Lung (tissue), 12 donors: Measurements from ENCODE around the gene MSRB1. TPM values are rescaled to one million over a fixed set of nuclear protein-coding genes. Genes with fewer than 3 reads are reported as not detected.
A peak's percentile ranks its signal among the peaks of the same experiment; 100 is the strongest.

ENCODE experiments used
- ATAC-seq: fragments of 200-7000 bp; cut with Tn5 transposase; one replicate; pipeline ENCODE4 v1.9.1; 2020; ENCODE audit warnings: moderate number of reproducible peaks; ENCODE audit not compliant: insufficient read depth, low FRiP score
- DNase-seq, 3 donors: peaks; one replicate each; pipeline ENCODE4 v3.0.0-alpha.2; 2013 to 2017
- H3K27ac ChIP-seq, 2 donors: one replicate each; pipeline ENCODE4 v1.5.1; 2013; ENCODE audit warnings: mild to moderate bottlenecking in 2 of 2, moderate library complexity in 2 of 2, control low read depth in 1 of 2, inconsistent platforms in 1 of 2, low read depth in 1 of 2, low read length in 1 of 2
- H3K27me3 ChIP-seq, 3 donors: one replicate each; pipeline ENCODE4 v1.5.1; 2013; ENCODE audit warnings: low read length in 2 of 3; ENCODE audit not compliant: control insufficient read depth in 3 of 3, insufficient read depth in 3 of 3
- H3K36me3 ChIP-seq, 4 donors: one replicate each; pipeline ENCODE4 v1.5.1; 2013; ENCODE audit warnings: low read length in 4 of 4, mild to moderate bottlenecking in 1 of 4, moderate library complexity in 1 of 4; ENCODE audit not compliant: control insufficient read depth in 4 of 4, insufficient read depth in 4 of 4
- H3K4me1 ChIP-seq, 5 donors: one replicate each; pipeline ENCODE4 v1.5.1; 2013; ENCODE audit warnings: low read length in 5 of 5, mild to moderate bottlenecking in 2 of 5, moderate library complexity in 1 of 5; ENCODE audit not compliant: control insufficient read depth in 5 of 5, insufficient read depth in 5 of 5
- H3K4me3 ChIP-seq: one replicate; pipeline ENCODE4 v1.5.1; 2013; ENCODE audit warnings: mild to moderate bottlenecking, control low read depth, moderate library complexity
- H3K9ac ChIP-seq, 2 donors: one replicate each; pipeline ENCODE4 v1.5.1; 2013; ENCODE audit warnings: low read length in 2 of 2, control low read depth in 1 of 2; ENCODE audit not compliant: insufficient read depth in 1 of 2
- H3K9me3 ChIP-seq, 4 donors: one replicate each; pipeline ENCODE4 v1.5.1; 2013; ENCODE audit warnings: low read length in 3 of 4, mild to moderate bottlenecking in 1 of 4, moderate library complexity in 1 of 4; ENCODE audit not compliant: control insufficient read depth in 4 of 4, insufficient read depth in 3 of 4
- CTCF ChIP-seq: IDR thresholded peaks from 2 replicates; pipeline ENCODE4 v1.5.1; 2012; ENCODE audit warnings: mild to moderate bottlenecking; ENCODE audit errors: control extremely low read depth, extremely low read depth
- WGBS, 2 donors: extraction: QIAGEN DNeasy Blood & Tissue Kit; methylation state at CpG; one replicate each; pipeline ENCODE4 v1.1.7; 2013; 5-methylcytosine and 5-hydroxymethylcytosine counted together
- polyA plus RNA-seq, 2 donors: library from polyadenylated mRNA; stranded (reverse); fragments of 200-250 nt; gene quantifications; one replicate each; pipeline ENCODE4 v1.2.1, GENCODE V29; 2013
- total RNA-seq, 2 donors: library from RNA; depleted of rRNA in 1 of 2; stranded (reverse); fragments of >200 nt in 1 of 2; gene quantifications; one replicate each; pipeline ENCODE4 v1.2.1, GENCODE V29; 2014 to 2021
- donor health status: control.
- donor health status: control.
- donor health status: Bipolar disorder and iron deficiency.
- donor health status: healthy.
- donor health status: DM: yes; HTN: yes; CAD: no.

The MSRB1 gene
- total and polyA plus RNA-seq, 4 donors: 11.1 to 164 (median 51.2) TPM

GRCh38 chr16:1944612-1945199 is 1.7 kb upstream of the MSRB1 start:
- H3K4me1 ChIP-seq: peaks cover 0 to 12% (median 7%) of the 10 kb centered on the region in 5 donors
- no peak for DNase-seq
- no peaks in the 10 kb centered on the region for H3K9me3 ChIP-seq
- H3K9ac ChIP-seq: no peak overlapping the region
- 91 to 97% methylated on average over 21 of the region's 21 CpGs for whole genome bisulfite sequencing, 2 donors
- no peak overlapping the region for H3K4me3 ChIP-seq
- H3K27ac ChIP-seq: no peak overlapping the region
- TF ChIP-seq CTCF: no peak
- H3K36me3 ChIP-seq: peaks cover 0 to 11% (median 0%) of the 10 kb centered on the region in 4 donors
- H3K27me3 ChIP-seq: no peaks in the 10 kb centered on the region
- no peak for ATAC-seq

- Histone ChIP-seq H3K9me3 (no peaks in the 10 kb centered on the region), H3K36me3 (peaks cover 0 to 30% (median 8%) of the 10 kb centered on the region in 4 donors), H3K9ac (peak overlapping the region in 1 of 2 donors; percentile 47), H3K4me1 (peaks cover 0 to 12% (median 7%) of the 10 kb centered on the region in 5 donors), H3K4me3 (peak overlapping the region; percentile 83), H3K27me3 (no peaks in the 10 kb centered on the region), H3K27ac (peak overlapping the region; percentile 89 to 90)
- no peak for ATAC-seq
- WGBS, 2 donors: 10 to 18% methylated on average over 15 to 17 of the region's 17 CpGs
- DNase-seq: no peak
- TF ChIP-seq CTCF: no peak
These were observed 771 bp downstream of the MSRB1 start for GRCh38 chr16:1942047-1942809.

DNA sequence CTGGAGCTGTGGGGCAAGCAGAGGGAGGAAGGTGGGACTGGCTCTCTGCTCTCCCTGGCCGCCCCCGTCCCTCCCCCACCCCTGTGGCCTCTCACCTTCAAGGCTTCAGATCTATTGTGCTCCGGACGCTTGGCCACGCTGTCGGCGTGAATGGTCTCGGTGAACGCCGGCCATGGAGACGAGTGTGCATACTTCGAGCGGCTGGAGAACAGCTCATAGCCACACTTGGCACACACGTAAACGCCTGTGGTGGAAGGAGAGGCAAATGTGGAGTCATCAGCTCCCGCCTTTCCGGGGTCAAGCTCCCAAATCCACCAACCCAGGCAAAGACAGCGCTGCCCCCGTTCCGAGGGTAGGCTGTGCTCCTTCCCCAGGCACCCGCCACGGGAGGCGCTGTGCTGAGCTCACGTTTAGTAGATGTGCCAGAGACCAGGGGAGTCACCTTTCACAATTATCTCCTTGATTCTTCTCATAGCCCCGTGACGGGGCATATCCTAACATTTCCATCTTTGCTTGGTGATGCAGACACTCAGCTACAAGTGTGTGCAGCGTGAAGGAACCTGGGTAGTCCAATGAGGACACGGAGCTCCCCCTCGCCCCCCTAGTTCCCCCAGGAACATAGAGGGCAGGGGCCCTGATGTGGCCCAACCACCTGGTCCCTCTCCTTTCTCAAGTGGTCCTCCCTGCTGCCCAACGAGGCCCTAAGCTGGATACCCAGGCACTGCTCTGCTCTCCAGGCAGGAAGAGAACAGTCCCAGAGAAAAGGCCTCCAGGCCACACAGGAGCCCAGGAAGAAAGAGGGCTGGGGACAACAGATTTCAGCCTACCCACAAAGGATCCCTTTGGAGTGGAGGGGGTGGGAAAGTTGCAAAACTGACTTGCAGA is 1.6 kb downstream of the MSRB1 start:
- peaks cover 0 to 12% (median 7%) of the 10 kb centered on the region in 5 donors for H3K4me1 ChIP-seq
- peaks cover 2 to 33% (median 8%) of the 10 kb centered on the region in 4 donors for H3K36me3 ChIP-seq
- H3K4me3 ChIP-seq: no peak overlapping the region
- H3K9me3 ChIP-seq: no peaks in the 10 kb centered on the region
- DNase-seq: no peak
- H3K27ac ChIP-seq: peak overlapping the region; percentile 25 to 89
- ATAC-seq: no peak
- WGBS, 2 donors: 73 to 88% methylated on average over 30 of the region's 30 CpGs
- no peak overlapping the region for H3K9ac ChIP-seq
- H3K27me3 ChIP-seq: no peaks in the 10 kb centered on the region
- TF ChIP-seq CTCF: no peak
